Dermis lymphatic vessel endothelial cell (primary cell): ENCODE data around the gene SPIN2B. TPM values are rescaled to one million over a fixed set of nuclear protein-coding genes. Genes with fewer than 3 reads are reported as not detected.

Experiments used
- total RNA-seq: library from RNA; depleted of rRNA; stranded (reverse); fragments of >200 nt; gene quantifications from 2 replicates; pipeline ENCODE4 v1.2.1, GENCODE V29; 2014

Gene SPIN2B
- 8.1 and 10.0 TPM in 2 replicates for total RNA-seq

DNA sequence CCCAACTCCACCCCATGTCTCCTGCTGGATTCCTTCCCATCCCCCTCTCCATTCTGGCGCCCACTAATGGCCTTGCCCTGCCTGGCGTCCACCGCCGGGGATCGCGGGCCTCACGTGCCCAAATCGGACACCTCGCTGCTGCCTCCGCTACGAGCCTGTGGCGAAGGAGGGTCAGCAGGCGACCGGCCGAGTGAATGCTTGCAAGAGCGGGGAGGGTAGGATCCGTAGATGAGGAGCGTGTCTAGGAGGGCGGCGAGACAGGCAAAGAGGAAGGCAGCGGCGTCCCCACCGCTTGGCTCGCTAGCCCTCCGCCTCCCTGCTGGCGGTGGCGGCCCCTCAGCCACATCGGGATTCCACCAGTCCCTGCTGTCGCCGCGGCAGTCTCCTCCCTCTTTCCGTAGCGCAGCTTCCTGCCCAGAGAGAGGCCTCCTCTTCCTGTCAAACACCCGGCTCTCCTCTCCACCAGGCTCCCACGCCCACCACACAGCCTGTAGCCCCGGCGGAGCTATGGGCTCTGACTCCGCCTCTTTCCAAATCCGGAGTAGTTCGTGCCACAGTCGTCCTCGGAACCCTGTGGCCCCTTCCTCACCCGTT, at the start of gene SPIN2B:
SPIN2B (minus strand) TSS at position 387 of the 594 bp plus-strand sequence.

DNA sequence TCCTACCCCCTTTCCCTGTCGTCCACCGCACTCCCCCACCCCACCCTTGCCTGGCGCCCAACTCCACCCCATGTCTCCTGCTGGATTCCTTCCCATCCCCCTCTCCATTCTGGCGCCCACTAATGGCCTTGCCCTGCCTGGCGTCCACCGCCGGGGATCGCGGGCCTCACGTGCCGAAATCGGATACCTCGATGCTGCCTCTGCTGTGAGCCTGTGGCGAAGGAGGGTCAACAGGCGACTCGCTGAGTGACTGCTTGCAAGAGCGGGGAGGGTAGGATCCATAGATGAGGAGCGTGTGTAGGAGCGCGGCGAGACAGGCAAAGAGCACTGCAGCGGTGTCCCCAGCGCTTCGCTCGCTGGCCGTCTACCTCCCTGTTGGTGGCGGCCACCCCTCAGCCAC, 15.7 kb upstream of the SPIN2B start, which contains the start of gene SPIN2A:
SPIN2A (minus strand) TSS at position 325 of the 400 bp plus-strand sequence. CDS start 800 bp downstream, outside the sequence.

Other genes with a start within 250 kb of the SPIN2B start
- 4.4 and 7.0 TPM in 2 replicates for gene SPIN3, start 126.0 kb downstream of the SPIN2B start, total RNA-seq
- 0.17 and 0.22 TPM in 2 replicates for gene SPIN2A, start 15.8 kb upstream of the SPIN2B start, total RNA-seq
- gene FAAH2, start 165.2 kb upstream of the SPIN2B start, total RNA-seq = 0.22 and 0.95 TPM in 2 replicates